Endodermal cell (in vitro differentiated cells): ENCODE results near the gene SIAH1. TPM values are rescaled to one million over a fixed set of nuclear protein-coding genes. Genes with fewer than 3 reads are reported as not detected.

Source experiments
- DNase-seq: peaks from one replicate; pipeline ENCODE4 v3.0.0-alpha.2; 2017
- H3K27ac ChIP-seq: 2 replicates; pipeline ENCODE4 v1.5.1; 2013; ENCODE audit warnings: mild to moderate bottlenecking, low read depth, low read length, moderate library complexity
- H3K27me3 ChIP-seq: 2 replicates; pipeline ENCODE4 v1.6.1; 2013; ENCODE audit warnings: mild to moderate bottlenecking, low read length, moderate library complexity; ENCODE audit not compliant: insufficient read depth, control insufficient read depth, poor library complexity, severe bottlenecking
- H3K36me3 ChIP-seq: 2 replicates; pipeline ENCODE4 v1.7.0; 2013; ENCODE audit warnings: mild to moderate bottlenecking, low read length, moderate library complexity; ENCODE audit not compliant: control insufficient read depth, insufficient read depth
- H3K4me1 ChIP-seq: one replicate; pipeline ENCODE4 v1.7.0; 2013; ENCODE audit warnings: low read length; ENCODE audit not compliant: control insufficient read depth, insufficient read depth
- H3K4me3 ChIP-seq: 2 replicates; pipeline ENCODE4 v1.5.1; 2013; ENCODE audit warnings: mild to moderate bottlenecking, low read length, moderate library complexity
- H3K9ac ChIP-seq: 2 replicates; pipeline ENCODE4 v1.6.1; 2013; ENCODE audit warnings: mild to moderate bottlenecking, low read length, moderate library complexity; ENCODE audit not compliant: poor library complexity, severe bottlenecking; ENCODE audit errors: extremely low read depth
- H3K9me3 ChIP-seq: 2 replicates; pipeline ENCODE4 v1.6.1; 2013; ENCODE audit warnings: mild to moderate bottlenecking, low read length, moderate library complexity; ENCODE audit not compliant: control insufficient read depth
- H3K27ac Mint-ChIP-seq: 2 replicates; pipeline ENCODE4 v1.8.0; 2020; ENCODE audit warnings: mixed read lengths
- H3K27me3 Mint-ChIP-seq: 2 replicates; pipeline ENCODE4 v1.8.0; 2021; ENCODE audit warnings: mild to moderate bottlenecking, mixed read lengths; ENCODE audit not compliant: insufficient read depth
- H3K36me3 Mint-ChIP-seq: 2 replicates; pipeline ENCODE4 v1.8.0; 2020; ENCODE audit warnings: low read depth, mixed read lengths
- H3K4me1 Mint-ChIP-seq: 2 replicates; pipeline ENCODE4 v1.8.0; 2020; ENCODE audit warnings: mixed read lengths
- H3K4me3 Mint-ChIP-seq: 2 replicates; pipeline ENCODE4 v1.8.0; 2020; ENCODE audit warnings: mild to moderate bottlenecking, moderate library complexity, mixed read lengths
- H3K9me3 Mint-ChIP-seq: 2 replicates; pipeline ENCODE4 v1.8.0; 2020; ENCODE audit warnings: mild to moderate bottlenecking, mixed read lengths
- WGBS, 2 experiments: methylation state at CpG; one replicate each; pipeline versions ENCODE4 v1.1.5 to v1.1.7; 2013; ENCODE audit warnings: missing lambda C conversion rate in 2 of 2, mixed read lengths in 1 of 2; ENCODE audit not compliant: insufficient coverage in 1 of 2, insufficient read length in 1 of 2; 5-methylcytosine and 5-hydroxymethylcytosine counted together
- total RNA-seq, 2 donors: library from RNA; stranded (reverse); fragmentation: NEBNext Ultra II Directional in 1 of 2; extraction: Animal tissue kit (Norgen Biotek cat#: 25700) in 1 of 2; gene quantifications; 2 replicates in 1 of 2; 3 replicates in 1 of 2; pipeline ENCODE4 v1.2.1, GENCODE V29; 2021
- TF ChIP-seq, protein P1 (sequence below): fragments of 200-600 bp; sonication (generic); conservative IDR thresholded peaks from 2 replicates; pipeline ENCODE4 v1.5.0; 2021; ENCODE audit warnings: antibody characterized with exemption, mild to moderate bottlenecking

The SIAH1 gene
- total RNA-seq, 2 donors from 2014 or later, result 32.8 to 37.5 TPM

DNA sequence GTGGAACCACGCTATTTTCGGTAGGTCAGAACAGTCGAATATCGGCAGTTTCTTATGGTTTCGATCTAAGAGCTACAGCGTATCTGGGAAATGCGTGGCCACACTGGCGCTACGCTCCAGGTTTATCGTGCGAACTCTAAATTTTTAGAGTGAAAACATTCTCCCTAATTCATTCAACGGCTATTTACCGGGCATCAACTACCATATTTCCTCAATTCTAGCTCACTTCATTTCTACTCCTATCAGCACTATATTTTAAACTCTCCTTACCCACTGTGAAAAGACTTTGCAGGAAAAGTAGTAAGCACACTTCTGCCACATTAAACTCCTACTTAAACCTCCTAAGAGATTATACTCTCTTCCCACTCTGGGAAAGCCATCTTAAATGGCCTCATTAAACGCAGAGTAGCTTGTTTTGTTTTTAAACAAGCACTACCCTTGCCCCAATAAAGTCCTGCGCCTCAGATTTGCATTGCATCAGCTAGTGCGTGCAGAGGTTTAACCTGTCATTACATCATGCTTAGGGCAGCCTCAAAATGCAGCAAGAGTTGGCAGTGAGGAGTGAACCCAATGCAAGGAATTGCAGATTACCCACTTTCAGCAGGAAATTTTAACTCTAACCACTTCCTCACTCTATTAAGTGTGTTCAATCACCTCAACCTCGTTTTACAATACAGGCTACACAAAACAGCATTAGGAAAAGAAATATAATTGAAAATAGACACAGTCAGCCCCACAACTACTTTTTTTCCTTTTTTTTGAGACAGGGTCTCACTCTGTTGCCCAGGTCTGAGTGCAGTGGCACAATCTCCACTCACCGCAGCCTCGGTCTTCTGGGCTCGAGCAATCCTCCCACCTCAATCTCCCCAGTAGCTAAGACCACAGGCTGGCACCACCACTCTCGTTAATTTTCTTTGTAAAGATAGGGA is 18.8 kb downstream of the SIAH1 start:
- Mint-ChIP-seq H3K4me1 (peaks cover 32% of the 10 kb centered on the region), H3K9me3 (no peaks in the 10 kb centered on the region)
- DNase-seq, result peak; percentile 72

DNA sequence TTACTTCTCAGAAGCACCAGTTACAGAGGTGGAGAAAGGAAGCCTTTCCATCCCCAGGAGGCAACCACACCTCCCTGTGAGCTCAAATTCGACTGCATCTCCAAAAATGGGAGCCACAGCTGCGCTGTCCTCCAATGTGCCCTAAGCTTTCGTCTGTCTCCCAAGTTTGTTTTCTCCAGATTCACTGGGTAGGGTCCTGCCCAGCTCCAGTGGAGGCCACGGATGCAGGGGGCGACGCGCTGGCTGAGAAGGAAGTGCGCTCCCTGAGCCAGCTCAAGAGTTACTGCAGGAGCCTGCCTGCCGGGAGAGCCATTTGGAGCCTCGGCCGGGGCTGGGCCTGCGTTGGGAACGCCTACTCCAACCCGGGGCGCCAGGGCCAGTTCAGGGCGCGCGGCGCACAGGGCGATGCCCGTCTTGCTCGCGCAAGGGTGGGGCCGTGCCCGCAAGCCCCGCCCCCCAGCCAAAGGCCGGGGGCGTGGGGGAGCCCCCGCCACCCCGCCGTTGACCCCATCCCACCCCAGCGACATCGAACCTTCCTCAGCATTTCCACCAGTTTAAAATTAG is 19.5 kb downstream of the SIAH1 start:
- 0 to 1% methylated on average over 6 to 33 of the region's 33 CpGs for WGBS, 2 experiments
- Mint-ChIP-seq H3K27ac (peak overlapping the region; percentile 95), H3K36me3 (peaks cover 6% of the 10 kb centered on the region), H3K27me3 (no peaks in the 10 kb centered on the region), H3K9me3 (no peaks in the 10 kb centered on the region), H3K4me3 (peak overlapping the region; percentile 62), H3K4me1 (peaks cover 32% of the 10 kb centered on the region)
- Histone ChIP-seq H3K4me3 (peak overlapping the region; percentile 80), H3K9me3 (no peaks in the 10 kb centered on the region), H3K9ac (peak overlapping the region; percentile 79), H3K36me3 (peaks cover 17% of the 10 kb centered on the region), H3K27ac (peak overlapping the region; percentile 76), H3K27me3 (no peaks in the 10 kb centered on the region), H3K4me1 (peaks cover 8% of the 10 kb centered on the region)
- DNase-seq, result peak; percentile 97
- TF ChIP-seq, protein P1, sequence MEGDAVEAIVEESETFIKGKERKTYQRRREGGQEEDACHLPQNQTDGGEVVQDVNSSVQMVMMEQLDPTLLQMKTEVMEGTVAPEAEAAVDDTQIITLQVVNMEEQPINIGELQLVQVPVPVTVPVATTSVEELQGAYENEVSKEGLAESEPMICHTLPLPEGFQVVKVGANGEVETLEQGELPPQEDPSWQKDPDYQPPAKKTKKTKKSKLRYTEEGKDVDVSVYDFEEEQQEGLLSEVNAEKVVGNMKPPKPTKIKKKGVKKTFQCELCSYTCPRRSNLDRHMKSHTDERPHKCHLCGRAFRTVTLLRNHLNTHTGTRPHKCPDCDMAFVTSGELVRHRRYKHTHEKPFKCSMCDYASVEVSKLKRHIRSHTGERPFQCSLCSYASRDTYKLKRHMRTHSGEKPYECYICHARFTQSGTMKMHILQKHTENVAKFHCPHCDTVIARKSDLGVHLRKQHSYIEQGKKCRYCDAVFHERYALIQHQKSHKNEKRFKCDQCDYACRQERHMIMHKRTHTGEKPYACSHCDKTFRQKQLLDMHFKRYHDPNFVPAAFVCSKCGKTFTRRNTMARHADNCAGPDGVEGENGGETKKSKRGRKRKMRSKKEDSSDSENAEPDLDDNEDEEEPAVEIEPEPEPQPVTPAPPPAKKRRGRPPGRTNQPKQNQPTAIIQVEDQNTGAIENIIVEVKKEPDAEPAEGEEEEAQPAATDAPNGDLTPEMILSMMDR, result peak; percentile 32

More for the DNA sequence above, 18.8 kb downstream of the SIAH1 start:
- 14 to 20% methylated on average over 19 to 21 of the region's 21 CpGs for WGBS, 2 experiments
- Histone ChIP-seq H3K27ac (peak overlapping the region; percentile 76), H3K36me3 (peaks cover 12% of the 10 kb centered on the region), H3K27me3 (no peaks in the 10 kb centered on the region), H3K9ac (peak overlapping the region; percentile 79), H3K9me3 (no peaks in the 10 kb centered on the region), H3K4me3 (peak overlapping the region; percentile 80), H3K4me1 (peaks cover 8% of the 10 kb centered on the region)
- peak overlapping the region; percentile 62 for H3K4me3 Mint-ChIP-seq
- peaks cover 6% of the 10 kb centered on the region for H3K36me3 Mint-ChIP-seq
- TF ChIP-seq, protein P1, result no peak
- no peaks in the 10 kb centered on the region for H3K27me3 Mint-ChIP-seq
- H3K27ac Mint-ChIP-seq, result peak overlapping the region; percentile 91

GRCh38 chr16:48365025-48365600 is 20.1 kb downstream of the SIAH1 start:
- Mint-ChIP-seq H3K9me3 (no peaks in the 10 kb centered on the region), H3K27ac (peak overlapping the region; percentile 95), H3K4me3 (peak overlapping the region; percentile 62), H3K4me1 (peaks cover 30% of the 10 kb centered on the region), H3K36me3 (peaks cover 9% of the 10 kb centered on the region), H3K27me3 (no peaks in the 10 kb centered on the region)
- Histone ChIP-seq H3K27ac (no peak overlapping the region), H3K9me3 (no peaks in the 10 kb centered on the region), H3K9ac (peak overlapping the region; percentile 79), H3K27me3 (no peaks in the 10 kb centered on the region), H3K4me1 (peaks cover 8% of the 10 kb centered on the region), H3K4me3 (peak overlapping the region; percentile 80), H3K36me3 (peaks cover 22% of the 10 kb centered on the region)
- WGBS, 2 experiments, result 60 to 80% methylated on average over 8 to 15 of the region's 15 CpGs
- DNase-seq, result no peak
- TF ChIP-seq, protein P1, result no peak
